ENCODE measurements around the gene DCXR. TPM values are rescaled to one million over a fixed set of nuclear protein-coding genes. Genes with fewer than 3 reads are reported as not detected.

DCXR gene
- total and polyA plus RNA-seq, 2 experiments from 2014 or later, result 86.9 to 137 TPM

DNA sequence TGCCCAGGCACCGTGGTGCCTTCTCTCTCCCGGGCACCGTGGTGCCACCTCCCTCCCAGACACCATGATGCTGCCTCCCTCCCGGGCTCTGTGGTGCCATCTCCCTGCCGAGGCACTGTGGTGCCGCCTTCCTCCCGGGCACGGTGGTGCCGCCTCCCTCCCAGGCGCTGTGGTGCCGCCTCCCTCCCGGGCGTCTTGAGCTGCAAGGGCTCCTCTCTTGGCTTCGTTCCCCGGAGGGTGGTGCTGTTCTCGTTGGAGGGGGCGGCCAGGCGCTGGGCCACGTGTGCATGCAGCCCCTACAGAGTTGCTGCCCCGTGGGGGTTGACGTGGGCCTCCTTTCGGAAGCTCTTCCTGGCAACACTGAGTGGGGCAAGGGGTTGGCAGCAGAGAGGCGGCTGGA is 23.1 kb downstream of the DCXR start:
- Histone ChIP-seq H3F3A (replicated peaks; ENCODE audit: low read depth) (0 out of 2 replicates have a peak, but pooled peaks cover 4% of the 10 kb centered on the region), H3K9me2 (ENCODE audit: insufficient read depth) (no peaks in the 10 kb centered on the region), H3K79me2 (replicated peaks; ENCODE audit: insufficient read depth) (no peaks in the 10 kb centered on the region), H3K4me1 (ENCODE audit: insufficient read depth) (no peaks in the 10 kb centered on the region; the same call in 1 of the 2 replicates), H3K36me3 (ENCODE audit: insufficient read depth) (no peaks in the 10 kb centered on the region), H3K4me3 (no peak overlapping the region), H3K27me3 (ENCODE audit: insufficient read depth) (no peaks in the 10 kb centered on the region), H3K27ac (ENCODE audit: low read depth) (no peak overlapping the region), H3K4me2 (no peak overlapping the region), H2AFZ (no peak overlapping the region), H4K20me1 (replicated peaks; ENCODE audit: insufficient read depth) (no peaks in the 10 kb centered on the region; the same call in 1 of the 2 replicates)
- H3K27me3 Mint-ChIP-seq (ENCODE audit: insufficient read depth, low read depth, poor library complexity), result peaks cover 10% of the 10 kb centered on the region
- no peaks in the 10 kb centered on the region for H3K9me3 Mint-ChIP-seq
- TF ChIP-seq EZH2phosphoT487 (IDR thresholded peaks at IDR 0.05; ENCODE audit: unreplicated experiment) (no peak), EZH2 (IDR thresholded peaks at IDR 0.05; ENCODE audit: low read depth, unreplicated experiment) (no peak), CREB1 (CRISPR knock-in tag; IDR thresholded peaks at IDR 0.05; ENCODE audit: low read depth) (no peak), POLR2AphosphoS5 (IDR thresholded peaks at IDR 0.05; ENCODE audit: low read depth) (no peak), ZNF331 (CRISPR knock-in tag; IDR thresholded peaks at IDR 0.05; ENCODE audit: low read depth) (no peak), STAT1 (IDR thresholded peaks at IDR 0.05; ENCODE audit: unreplicated experiment) (no peak), JUNB (IDR thresholded peaks at IDR 0.05; ENCODE audit: unreplicated experiment) (no peak)
- TF ChIP-seq, protein P1, sequence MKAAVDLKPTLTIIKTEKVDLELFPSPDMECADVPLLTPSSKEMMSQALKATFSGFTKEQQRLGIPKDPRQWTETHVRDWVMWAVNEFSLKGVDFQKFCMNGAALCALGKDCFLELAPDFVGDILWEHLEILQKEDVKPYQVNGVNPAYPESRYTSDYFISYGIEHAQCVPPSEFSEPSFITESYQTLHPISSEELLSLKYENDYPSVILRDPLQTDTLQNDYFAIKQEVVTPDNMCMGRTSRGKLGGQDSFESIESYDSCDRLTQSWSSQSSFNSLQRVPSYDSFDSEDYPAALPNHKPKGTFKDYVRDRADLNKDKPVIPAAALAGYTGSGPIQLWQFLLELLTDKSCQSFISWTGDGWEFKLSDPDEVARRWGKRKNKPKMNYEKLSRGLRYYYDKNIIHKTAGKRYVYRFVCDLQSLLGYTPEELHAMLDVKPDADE (IDR thresholded peaks at IDR 0.05), result no peak
- peaks cover 6% of the 10 kb centered on the region; the same call in 1 of the 3 replicates for H3K36me3 Mint-ChIP-seq (ENCODE audit: low read depth)
- DNase-seq (ENCODE audit: low spot score), result no peak
- no peaks in the 10 kb centered on the region for H3K4me1 Mint-ChIP-seq
- no peak overlapping the region for H3K27ac Mint-ChIP-seq
- no peak overlapping the region for H3K4me3 Mint-ChIP-seq
- no peak for ATAC-seq

DNA sequence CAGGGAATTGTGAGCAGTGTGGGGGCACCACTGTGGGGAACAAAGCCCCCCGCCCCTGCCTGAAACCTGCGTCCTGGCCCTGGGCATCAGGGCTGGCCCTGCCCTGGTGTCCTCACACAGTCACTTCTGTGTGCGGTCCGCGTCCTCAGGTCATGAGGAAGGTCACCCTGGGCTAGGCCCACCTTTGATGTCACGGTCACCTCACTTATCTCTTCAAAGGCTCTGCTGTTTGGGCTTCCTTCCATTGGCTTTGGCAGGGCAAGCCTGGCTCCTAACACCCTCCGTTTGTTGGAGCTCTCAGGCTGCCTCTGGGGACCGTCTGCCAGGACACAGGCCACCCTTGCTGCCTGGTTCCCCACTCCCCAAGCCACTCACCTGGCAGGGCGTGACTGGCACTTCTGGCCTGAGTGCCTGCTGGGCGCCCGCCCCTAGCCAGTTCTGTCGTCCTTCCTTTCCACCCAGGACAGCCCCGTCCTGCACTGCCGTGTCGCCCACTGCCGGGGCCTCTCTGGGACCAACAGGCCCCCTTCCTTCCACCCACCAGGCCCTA is 23.6 kb downstream of the DCXR start:
- Histone ChIP-seq H3F3A (replicated peaks; ENCODE audit: low read depth) (0 out of 2 replicates have a peak, but pooled peaks cover 4% of the 10 kb centered on the region), H3K4me2 (no peak overlapping the region), H3K27ac (ENCODE audit: low read depth) (no peak overlapping the region), H3K79me2 (replicated peaks; ENCODE audit: insufficient read depth) (no peaks in the 10 kb centered on the region), H3K9me2 (ENCODE audit: insufficient read depth) (no peaks in the 10 kb centered on the region), H3K4me3 (no peak overlapping the region), H3K36me3 (ENCODE audit: insufficient read depth) (no peaks in the 10 kb centered on the region), H3K27me3 (ENCODE audit: insufficient read depth) (no peaks in the 10 kb centered on the region), H2AFZ (no peak overlapping the region), H4K20me1 (replicated peaks; ENCODE audit: insufficient read depth) (no peaks in the 10 kb centered on the region; the same call in 1 of the 2 replicates), H3K4me1 (ENCODE audit: insufficient read depth) (no peaks in the 10 kb centered on the region; the same call in 1 of the 2 replicates)
- Mint-ChIP-seq H3K4me3 (no peak overlapping the region), H3K9me3 (no peaks in the 10 kb centered on the region), H3K27me3 (ENCODE audit: insufficient read depth, low read depth, poor library complexity) (peaks cover 9% of the 10 kb centered on the region), H3K36me3 (ENCODE audit: low read depth) (peaks cover 6% of the 10 kb centered on the region; the same call in 1 of the 3 replicates), H3K27ac (no peak overlapping the region), H3K4me1 (no peaks in the 10 kb centered on the region)
- DNase-seq (ENCODE audit: low spot score), result no peak
- no peak for ATAC-seq
- TF ChIP-seq ZNF114 (CRISPR knock-in tag; IDR thresholded peaks at IDR 0.05) (no peak), POLR2AphosphoS5 (IDR thresholded peaks at IDR 0.05; ENCODE audit: low read depth) (no peak), NANOG (IDR thresholded peaks at IDR 0.05; ENCODE audit: borderline replicate concordance) (no peak), EZH2 (IDR thresholded peaks at IDR 0.05; ENCODE audit: low read depth, unreplicated experiment) (no peak), EZH2phosphoT487 (IDR thresholded peaks at IDR 0.05; ENCODE audit: unreplicated experiment) (no peak)
- TF ChIP-seq, protein P1 (IDR thresholded peaks at IDR 0.05), result no peak
- TF ChIP-seq, protein P2, sequence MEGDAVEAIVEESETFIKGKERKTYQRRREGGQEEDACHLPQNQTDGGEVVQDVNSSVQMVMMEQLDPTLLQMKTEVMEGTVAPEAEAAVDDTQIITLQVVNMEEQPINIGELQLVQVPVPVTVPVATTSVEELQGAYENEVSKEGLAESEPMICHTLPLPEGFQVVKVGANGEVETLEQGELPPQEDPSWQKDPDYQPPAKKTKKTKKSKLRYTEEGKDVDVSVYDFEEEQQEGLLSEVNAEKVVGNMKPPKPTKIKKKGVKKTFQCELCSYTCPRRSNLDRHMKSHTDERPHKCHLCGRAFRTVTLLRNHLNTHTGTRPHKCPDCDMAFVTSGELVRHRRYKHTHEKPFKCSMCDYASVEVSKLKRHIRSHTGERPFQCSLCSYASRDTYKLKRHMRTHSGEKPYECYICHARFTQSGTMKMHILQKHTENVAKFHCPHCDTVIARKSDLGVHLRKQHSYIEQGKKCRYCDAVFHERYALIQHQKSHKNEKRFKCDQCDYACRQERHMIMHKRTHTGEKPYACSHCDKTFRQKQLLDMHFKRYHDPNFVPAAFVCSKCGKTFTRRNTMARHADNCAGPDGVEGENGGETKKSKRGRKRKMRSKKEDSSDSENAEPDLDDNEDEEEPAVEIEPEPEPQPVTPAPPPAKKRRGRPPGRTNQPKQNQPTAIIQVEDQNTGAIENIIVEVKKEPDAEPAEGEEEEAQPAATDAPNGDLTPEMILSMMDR (conservative IDR thresholded peaks at IDR 0.05; ENCODE audit: low read depth in 2 of 2), result no peak
- TF ChIP-seq, protein P3, sequence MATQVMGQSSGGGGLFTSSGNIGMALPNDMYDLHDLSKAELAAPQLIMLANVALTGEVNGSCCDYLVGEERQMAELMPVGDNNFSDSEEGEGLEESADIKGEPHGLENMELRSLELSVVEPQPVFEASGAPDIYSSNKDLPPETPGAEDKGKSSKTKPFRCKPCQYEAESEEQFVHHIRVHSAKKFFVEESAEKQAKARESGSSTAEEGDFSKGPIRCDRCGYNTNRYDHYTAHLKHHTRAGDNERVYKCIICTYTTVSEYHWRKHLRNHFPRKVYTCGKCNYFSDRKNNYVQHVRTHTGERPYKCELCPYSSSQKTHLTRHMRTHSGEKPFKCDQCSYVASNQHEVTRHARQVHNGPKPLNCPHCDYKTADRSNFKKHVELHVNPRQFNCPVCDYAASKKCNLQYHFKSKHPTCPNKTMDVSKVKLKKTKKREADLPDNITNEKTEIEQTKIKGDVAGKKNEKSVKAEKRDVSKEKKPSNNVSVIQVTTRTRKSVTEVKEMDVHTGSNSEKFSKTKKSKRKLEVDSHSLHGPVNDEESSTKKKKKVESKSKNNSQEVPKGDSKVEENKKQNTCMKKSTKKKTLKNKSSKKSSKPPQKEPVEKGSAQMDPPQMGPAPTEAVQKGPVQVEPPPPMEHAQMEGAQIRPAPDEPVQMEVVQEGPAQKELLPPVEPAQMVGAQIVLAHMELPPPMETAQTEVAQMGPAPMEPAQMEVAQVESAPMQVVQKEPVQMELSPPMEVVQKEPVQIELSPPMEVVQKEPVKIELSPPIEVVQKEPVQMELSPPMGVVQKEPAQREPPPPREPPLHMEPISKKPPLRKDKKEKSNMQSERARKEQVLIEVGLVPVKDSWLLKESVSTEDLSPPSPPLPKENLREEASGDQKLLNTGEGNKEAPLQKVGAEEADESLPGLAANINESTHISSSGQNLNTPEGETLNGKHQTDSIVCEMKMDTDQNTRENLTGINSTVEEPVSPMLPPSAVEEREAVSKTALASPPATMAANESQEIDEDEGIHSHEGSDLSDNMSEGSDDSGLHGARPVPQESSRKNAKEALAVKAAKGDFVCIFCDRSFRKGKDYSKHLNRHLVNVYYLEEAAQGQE (IDR thresholded peaks at IDR 0.05; ENCODE audit: unreplicated experiment), result no peak

Data from GM23338 (cell line).